PFSK-1 (cell line): Measurements from ENCODE around the gene SNTB2.

ENCODE experiments used
- FOXP2 ChIP-seq: optimal IDR thresholded peaks from 2 replicates; pipeline ENCODE3; 2011; ENCODE audit warnings: borderline replicate concordance, control low read depth, inconsistent platforms; ENCODE audit not compliant: insufficient read depth; ENCODE audit errors: extremely low read length, extremely low read depth
- POLR2AphosphoS5 ChIP-seq: IDR thresholded peaks from 2 replicates; pipeline ENCODE4 v1.6.1; 2012; ENCODE audit warnings: low read depth, mild to moderate bottlenecking, control low read depth, low read length, moderate library complexity
- REST ChIP-seq, 2 experiments: IDR thresholded peaks; 2 replicates each; pipeline versions ENCODE4 v1.6.1 to v1.8.0; 2011 to 2012; ENCODE audit warnings: low read depth in 2 of 2, low read length in 2 of 2, control low read depth in 1 of 2, inconsistent platforms in 1 of 2, mild to moderate bottlenecking in 1 of 2, moderate library complexity in 1 of 2; ENCODE audit not compliant: insufficient read depth in 1 of 2
- SIN3A ChIP-seq: IDR thresholded peaks from 2 replicates; pipeline ENCODE4 v1.6.1; 2012; ENCODE audit warnings: mild to moderate bottlenecking, low read length, moderate library complexity, borderline replicate concordance; ENCODE audit not compliant: insufficient read depth
- TAF1 ChIP-seq: IDR thresholded peaks from 2 replicates; pipeline ENCODE4 v1.6.1; 2012; ENCODE audit warnings: low read length, control low read depth, borderline replicate concordance; ENCODE audit not compliant: insufficient read depth

- no peak for TF ChIP-seq TAF1
- TF ChIP-seq REST (IDR thresholded peaks at IDR 0.05; ENCODE audit: insufficient read depth in 1 of 2, low read depth in 2 of 2, low read length in 2 of 2): no peak
- TF ChIP-seq SIN3A: no peak
- TF ChIP-seq FOXP2: no peak
- no peak for TF ChIP-seq POLR2AphosphoS5
These were observed 3.2 kb downstream of the SNTB2 start for GRCh38 chr16:69190046-69190588.
